ENCODE results near the gene TPRN.

- no peak for TF ChIP-seq CTCF (IDR thresholded peaks at IDR 0.05; ENCODE audit: low read length)
- TF ChIP-seq EZH2 (IDR thresholded peaks at IDR 0.05; ENCODE audit: borderline replicate concordance, low read length) = no peak
These were observed 14.2 kb downstream of the TPRN start for GRCh38 chr9:137186385-137186784.

Data from OCI-LY1 (cell line).